ENCODE data around the gene TRABD2A.

TRABD2A gene

DNA sequence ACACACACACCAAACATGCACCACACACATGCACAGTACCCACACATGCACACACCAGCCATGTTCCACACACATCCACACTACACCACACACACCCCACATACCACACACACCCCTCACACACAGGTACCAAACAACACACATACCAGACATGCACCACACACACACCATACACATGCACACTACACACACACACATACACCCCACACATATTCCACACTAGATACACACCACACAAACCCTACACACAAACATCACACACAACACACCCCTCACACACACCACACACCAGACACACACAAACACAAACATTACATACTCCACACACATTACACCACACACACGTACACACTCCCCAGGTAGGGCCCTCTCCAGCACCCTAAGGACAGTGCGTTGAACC is 51.2 kb downstream of the TRABD2A start:
- TF ChIP-seq POU2F2 (IDR thresholded peaks at IDR 0.05; ENCODE audit: low read depth, low read length): no peak
- TF ChIP-seq POLR2AphosphoS5 (IDR thresholded peaks at IDR 0.05; ENCODE audit: low read depth, low read length): no peak
- no peak for FAIRE-seq
- DNase-seq (ENCODE audit: insufficient read length, low spot score): no peak

DNA sequence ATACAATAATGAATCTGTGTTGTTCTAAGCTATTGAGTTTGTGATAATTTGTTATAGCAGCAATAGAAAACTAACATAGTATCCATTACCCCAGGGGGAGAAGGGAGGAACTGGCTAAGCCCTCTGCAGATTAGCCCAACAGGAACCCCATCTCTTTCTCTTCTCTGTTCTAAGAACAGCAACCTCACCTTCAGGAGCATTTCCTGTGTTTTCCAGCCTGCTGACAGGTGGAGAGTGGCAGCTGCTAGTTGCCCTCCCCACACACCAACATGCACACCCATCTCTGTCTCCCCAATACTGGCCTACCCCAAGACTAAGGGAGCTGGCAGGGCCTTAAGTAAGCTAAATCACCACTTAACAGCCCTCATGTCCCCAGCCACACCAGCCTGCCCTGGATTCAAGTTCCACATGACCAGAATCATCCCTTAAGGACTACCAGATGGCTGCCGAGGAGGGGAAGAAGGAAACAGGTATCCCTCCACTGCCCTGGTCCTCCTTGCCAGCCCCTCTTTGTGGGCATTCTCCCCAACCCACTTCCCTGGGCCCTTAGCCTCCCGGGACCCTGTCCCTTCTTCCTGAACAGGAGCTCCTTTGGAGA is 52.8 kb downstream of the TRABD2A start:
- no peak for DNase-seq (ENCODE audit: insufficient read length, low spot score)
- no peak for FAIRE-seq
- TF ChIP-seq TAF1 (IDR thresholded peaks at IDR 0.05; ENCODE audit: low read depth, low read length): no peak
- no peak for TF ChIP-seq POU2F2 (IDR thresholded peaks at IDR 0.05; ENCODE audit: low read depth, low read length)
- no peak for TF ChIP-seq PAX5 (IDR thresholded peaks at IDR 0.05; ENCODE audit: insufficient read depth, low read length, severe bottlenecking)
- TF ChIP-seq POLR2A (IDR thresholded peaks at IDR 0.05; ENCODE audit: low read depth, low read length): no peak
- no peak for TF ChIP-seq SPI1 (IDR thresholded peaks at IDR 0.05; ENCODE audit: low read depth, low read length)
- TF ChIP-seq POLR2AphosphoS5 (IDR thresholded peaks at IDR 0.05; ENCODE audit: low read depth, low read length): no peak

- no peak for DNase-seq (ENCODE audit: insufficient read length, low spot score)
- no peak for FAIRE-seq
- TF ChIP-seq TAF1 (IDR thresholded peaks at IDR 0.05; ENCODE audit: low read depth, low read length) (no peak), POLR2AphosphoS5 (IDR thresholded peaks at IDR 0.05; ENCODE audit: low read depth, low read length) (no peak), PAX5 (IDR thresholded peaks at IDR 0.05; ENCODE audit: insufficient read depth, low read length, severe bottlenecking) (no peak)
Observed at GRCh38 chr2:84823788-84824187, 57.1 kb downstream of the TRABD2A start.

DNA sequence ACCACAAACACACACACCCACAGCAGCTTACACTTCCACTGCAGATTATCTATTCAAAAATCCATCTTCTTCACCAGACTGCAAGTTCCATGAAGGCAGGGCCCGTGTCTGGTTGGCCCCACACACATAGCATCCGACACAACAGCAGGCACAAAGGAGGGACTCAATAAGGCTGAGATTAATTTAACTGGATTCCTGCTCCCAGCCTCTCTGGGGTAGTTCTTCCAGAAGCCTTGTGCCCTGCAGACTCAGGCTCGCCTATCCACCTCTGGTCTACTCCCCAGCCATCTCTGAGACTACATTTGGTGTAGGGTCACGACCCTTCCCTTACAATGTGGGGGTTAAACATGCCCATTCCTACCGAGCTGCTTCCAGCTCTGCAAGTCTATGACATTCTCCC is 57.7 kb downstream of the TRABD2A start:
- TF ChIP-seq TAF1 (IDR thresholded peaks at IDR 0.05; ENCODE audit: low read depth, low read length): no peak
- no peak for TF ChIP-seq POLR2A (IDR thresholded peaks at IDR 0.05; ENCODE audit: low read depth, low read length)
- no peak for TF ChIP-seq POLR2AphosphoS5 (IDR thresholded peaks at IDR 0.05; ENCODE audit: low read depth, low read length)
- no peak for TF ChIP-seq POU2F2 (IDR thresholded peaks at IDR 0.05; ENCODE audit: low read depth, low read length)
- no peak for TF ChIP-seq PAX5 (IDR thresholded peaks at IDR 0.05; ENCODE audit: insufficient read depth, low read length, severe bottlenecking)
- no peak for TF ChIP-seq SPI1 (IDR thresholded peaks at IDR 0.05; ENCODE audit: low read depth, low read length)
- DNase-seq (ENCODE audit: insufficient read length, low spot score): no peak
- FAIRE-seq: no peak

DNA sequence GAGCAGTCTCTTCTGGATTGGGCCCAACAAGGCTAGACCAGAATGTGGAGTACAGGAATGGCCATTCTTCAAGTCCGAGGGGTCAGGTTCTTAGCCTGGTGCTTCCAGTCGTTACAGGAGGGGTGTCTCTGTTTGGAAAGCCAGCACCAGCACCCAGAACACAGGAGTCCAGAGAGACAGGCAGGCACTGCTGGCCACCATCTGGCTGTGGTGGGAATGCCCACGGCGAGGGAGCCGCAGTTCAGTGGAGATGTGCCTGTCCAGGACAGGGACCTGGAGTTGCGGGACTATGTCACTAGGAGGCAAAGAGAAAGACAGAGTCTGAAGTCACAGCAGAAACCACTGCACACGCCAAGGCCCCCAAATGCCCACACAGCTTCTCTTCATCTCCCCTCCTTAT is 59.1 kb downstream of the TRABD2A start:
- TF ChIP-seq TAF1 (IDR thresholded peaks at IDR 0.05; ENCODE audit: low read depth, low read length) (no peak), PAX5 (IDR thresholded peaks at IDR 0.05; ENCODE audit: insufficient read depth, low read length, severe bottlenecking) (no peak), POLR2AphosphoS5 (IDR thresholded peaks at IDR 0.05; ENCODE audit: low read depth, low read length) (no peak), POU2F2 (IDR thresholded peaks at IDR 0.05; ENCODE audit: low read depth, low read length) (no peak)
- DNase-seq (ENCODE audit: insufficient read length, low spot score): no peak
- FAIRE-seq: no peak

DNA sequence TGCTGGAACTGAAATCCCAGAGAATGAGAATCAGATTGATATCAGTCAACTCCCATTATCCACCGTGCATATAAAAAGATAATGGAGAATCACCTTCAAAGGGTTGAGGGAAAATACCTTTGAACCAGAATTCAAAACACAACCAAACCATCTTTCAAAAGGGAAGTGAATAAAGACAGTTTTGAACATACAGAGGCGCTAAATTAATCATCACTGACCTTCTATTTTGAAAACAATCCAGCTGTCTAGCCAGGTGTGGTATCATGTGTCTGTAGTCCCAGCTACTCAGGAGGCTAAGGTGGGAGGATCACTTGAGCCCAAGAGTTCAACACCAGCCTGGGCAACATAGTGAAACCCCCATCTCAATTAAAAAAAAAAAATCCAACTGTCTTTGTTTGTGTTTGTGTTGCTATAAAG is 63.6 kb downstream of the TRABD2A start:
- no peak for DNase-seq (ENCODE audit: insufficient read length, low spot score)
- peak; percentile 90 for FAIRE-seq
- TF ChIP-seq SPI1 (IDR thresholded peaks at IDR 0.05; ENCODE audit: low read depth, low read length) (peak; percentile 96), TAF1 (IDR thresholded peaks at IDR 0.05; ENCODE audit: low read depth, low read length) (no peak)

DNA sequence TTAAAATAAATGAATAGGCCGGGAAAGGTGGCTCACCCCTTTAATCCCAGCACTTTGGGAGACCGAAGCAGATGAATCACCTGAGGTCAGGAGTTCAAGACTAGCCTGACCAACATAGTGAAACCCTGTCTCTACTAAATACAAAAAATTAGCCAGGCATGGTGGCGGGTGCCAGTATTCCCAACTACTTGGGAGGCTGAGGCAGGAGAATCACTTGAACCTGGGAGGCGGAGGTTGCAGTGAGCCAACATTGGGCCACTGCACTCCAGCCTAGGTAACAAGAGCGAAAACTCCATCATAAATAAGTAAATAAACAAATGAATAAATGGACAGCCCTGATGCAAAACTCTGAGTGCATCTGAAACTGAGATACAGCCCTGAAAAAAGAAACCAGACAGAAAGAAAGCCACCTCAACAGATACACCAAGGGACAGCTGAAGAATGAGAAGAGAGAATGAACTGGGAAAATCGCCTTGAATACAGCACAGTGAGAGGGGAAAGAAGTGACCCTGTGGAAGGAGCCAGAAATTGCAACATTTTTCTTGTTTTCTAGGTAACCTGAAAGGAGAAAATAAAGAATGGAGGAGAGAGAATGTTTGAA is 64.4 kb downstream of the TRABD2A start:
- no peak for DNase-seq (ENCODE audit: insufficient read length, low spot score)
- TF ChIP-seq SPI1 (IDR thresholded peaks at IDR 0.05; ENCODE audit: low read depth, low read length) (0 out of 2 replicates have a peak, but pooled peaks have one; percentile 29), POLR2A (IDR thresholded peaks at IDR 0.05; ENCODE audit: low read depth, low read length) (no peak), POLR2AphosphoS5 (IDR thresholded peaks at IDR 0.05; ENCODE audit: low read depth, low read length) (no peak), TAF1 (IDR thresholded peaks at IDR 0.05; ENCODE audit: low read depth, low read length) (no peak)
- FAIRE-seq: peak; percentile 65

DNA sequence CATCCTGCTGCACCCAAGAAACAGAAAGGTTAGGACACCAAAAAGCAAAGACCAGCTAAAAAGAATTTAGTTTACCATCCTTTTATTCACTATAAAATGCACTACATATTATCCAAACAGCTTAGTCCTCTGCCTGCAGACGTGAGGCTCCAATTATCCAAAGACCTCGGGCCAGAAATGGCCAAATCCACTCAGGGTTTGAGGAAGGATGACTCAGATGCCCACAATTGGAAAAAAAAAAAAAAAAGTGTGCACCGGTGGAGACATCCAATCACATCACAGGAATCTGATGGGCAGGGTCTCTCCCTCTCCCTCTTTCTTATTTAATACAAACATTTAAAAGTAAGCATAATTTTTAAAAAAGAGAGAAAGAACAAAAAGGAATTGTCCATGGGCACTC is 65.7 kb downstream of the TRABD2A start:
- 0 out of 2 replicates have a peak, but pooled peaks have one; percentile 21 for TF ChIP-seq SPI1 (IDR thresholded peaks at IDR 0.05; ENCODE audit: low read depth, low read length)
- TF ChIP-seq POU2F2 (IDR thresholded peaks at IDR 0.05; ENCODE audit: low read depth, low read length): no peak
- DNase-seq (ENCODE audit: insufficient read length, low spot score) (no peak), FAIRE-seq (no peak)

DNA sequence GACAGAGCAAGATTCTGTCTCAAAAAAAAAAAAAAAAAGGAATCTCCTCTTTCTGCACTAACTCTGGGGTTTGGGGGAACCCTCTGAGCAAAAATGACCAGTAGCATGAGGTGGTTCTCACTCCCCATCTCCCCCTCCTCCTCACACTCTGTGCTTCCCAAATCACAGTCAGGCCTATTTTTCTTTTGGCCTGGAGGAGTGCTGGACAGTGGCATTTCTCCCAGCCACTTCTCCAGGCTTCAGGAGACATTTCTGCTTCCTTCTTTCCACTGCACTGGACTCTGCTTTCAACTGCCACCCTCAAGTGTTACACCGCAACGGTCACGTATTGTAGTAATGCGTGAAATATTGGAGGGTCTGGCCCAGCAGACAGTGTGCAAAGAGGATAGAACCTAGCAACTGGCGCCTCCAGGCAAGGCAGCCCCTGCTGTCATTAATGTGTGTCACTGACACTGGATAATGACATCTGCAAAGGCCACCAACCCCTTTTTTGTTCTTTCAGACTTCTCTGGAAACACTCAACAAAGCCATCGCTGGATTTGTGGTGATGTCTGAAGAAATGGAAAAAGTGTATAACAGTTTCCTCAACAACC is 68.9 kb downstream of the TRABD2A start:
- TF ChIP-seq POU2F2 (IDR thresholded peaks at IDR 0.05; ENCODE audit: low read depth, low read length) (no peak), SPI1 (IDR thresholded peaks at IDR 0.05; ENCODE audit: low read depth, low read length) (no peak), POLR2A (IDR thresholded peaks at IDR 0.05; ENCODE audit: low read depth, low read length) (no peak), POLR2AphosphoS5 (IDR thresholded peaks at IDR 0.05; ENCODE audit: low read depth, low read length) (no peak), TAF1 (IDR thresholded peaks at IDR 0.05; ENCODE audit: low read depth, low read length) (no peak), PAX5 (IDR thresholded peaks at IDR 0.05; ENCODE audit: insufficient read depth, low read length, severe bottlenecking) (no peak)
- FAIRE-seq (no peak), DNase-seq (ENCODE audit: insufficient read length, low spot score) (no peak)

GRCh38 chr2:84808279-84808678 is 72.6 kb downstream of the TRABD2A start:
- DNase-seq (ENCODE audit: insufficient read length, low spot score): no peak
- TF ChIP-seq POU2F2 (IDR thresholded peaks at IDR 0.05; ENCODE audit: low read depth, low read length) (no peak), POLR2A (IDR thresholded peaks at IDR 0.05; ENCODE audit: low read depth, low read length) (no peak), TAF1 (IDR thresholded peaks at IDR 0.05; ENCODE audit: low read depth, low read length) (no peak), PAX5 (IDR thresholded peaks at IDR 0.05; ENCODE audit: insufficient read depth, low read length, severe bottlenecking) (no peak), SPI1 (IDR thresholded peaks at IDR 0.05; ENCODE audit: low read depth, low read length) (no peak), POLR2AphosphoS5 (IDR thresholded peaks at IDR 0.05; ENCODE audit: low read depth, low read length) (no peak)
- no peak for FAIRE-seq

Data from GM12891 (cell line).